T1000 (cell line): ENCODE data around the gene APOL1.
"Not testable (repeated sequence)": the region's sequence is repeated elsewhere in the genome, so short reads cannot be mapped to it uniquely, and the experiment has no call there.

Experiments
- DNase-seq: peaks from one replicate; lab custom pipeline; 2025; ENCODE audit warnings: mixed read lengths; lab: John Stamatoyannopoulos, UW

Gene APOL1

GRCh38 chr22:36267058-36267457 lies 14.1 kb downstream of the APOL1 start:
- no peak for DNase-seq

DNA sequence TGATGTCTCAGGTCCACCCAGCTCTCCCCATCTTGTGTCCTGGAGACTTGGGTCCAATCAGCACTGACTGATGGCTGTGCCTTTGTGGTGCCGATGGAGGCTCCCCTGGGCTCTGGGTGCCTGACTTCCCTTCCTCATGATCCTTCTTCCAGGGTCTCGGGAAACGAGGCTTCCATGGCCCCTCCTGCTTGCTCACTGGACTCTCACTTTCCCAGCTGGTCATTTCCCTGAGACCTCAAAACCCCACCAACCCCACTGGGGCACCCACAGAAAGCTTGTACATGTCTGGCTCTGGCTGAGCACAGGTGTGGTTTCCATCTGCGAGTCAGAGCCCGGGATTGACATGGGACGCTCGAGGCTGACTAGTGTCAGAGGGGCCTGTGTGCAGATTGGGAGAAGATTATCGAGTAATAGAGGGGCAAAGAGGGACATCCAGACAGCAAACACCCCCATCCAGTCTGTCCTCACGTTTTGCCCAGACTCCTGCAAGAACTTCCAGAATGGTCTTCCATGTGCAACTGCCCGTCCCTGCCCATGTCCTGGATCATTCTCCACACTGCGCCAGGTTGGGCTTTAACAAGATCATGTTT lies 15.1 kb downstream of the APOL1 start:
- DNase-seq = no peak

- DNase-seq = not testable (repeated sequence)
Measured at GRCh38 chr22:36271231-36271630, 18.3 kb downstream of the APOL1 start.

GRCh38 chr22:36271951-36272350 lies 19.0 kb downstream of the APOL1 start:
- not testable (repeated sequence) for DNase-seq

DNA sequence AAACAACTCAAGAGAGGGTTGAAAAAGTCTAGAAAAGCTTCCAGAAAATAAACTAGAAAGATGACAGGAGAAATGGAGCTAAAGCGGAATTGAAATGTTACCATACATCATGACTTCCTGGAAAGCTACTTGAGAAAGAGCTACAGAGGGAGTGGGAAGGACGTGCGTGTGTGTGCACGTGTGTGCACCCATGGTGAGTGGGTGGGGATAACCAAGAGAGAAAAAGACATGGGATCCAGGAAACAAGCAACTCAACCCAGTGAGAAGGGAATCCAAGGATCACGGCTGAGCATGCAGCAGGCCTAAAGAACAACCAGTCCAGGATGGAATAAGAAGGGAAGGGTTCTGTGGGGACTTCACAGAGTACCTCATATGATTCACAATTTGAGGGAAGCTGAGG lies 21.6 kb downstream of the APOL1 start:
- no peak for DNase-seq

DNA sequence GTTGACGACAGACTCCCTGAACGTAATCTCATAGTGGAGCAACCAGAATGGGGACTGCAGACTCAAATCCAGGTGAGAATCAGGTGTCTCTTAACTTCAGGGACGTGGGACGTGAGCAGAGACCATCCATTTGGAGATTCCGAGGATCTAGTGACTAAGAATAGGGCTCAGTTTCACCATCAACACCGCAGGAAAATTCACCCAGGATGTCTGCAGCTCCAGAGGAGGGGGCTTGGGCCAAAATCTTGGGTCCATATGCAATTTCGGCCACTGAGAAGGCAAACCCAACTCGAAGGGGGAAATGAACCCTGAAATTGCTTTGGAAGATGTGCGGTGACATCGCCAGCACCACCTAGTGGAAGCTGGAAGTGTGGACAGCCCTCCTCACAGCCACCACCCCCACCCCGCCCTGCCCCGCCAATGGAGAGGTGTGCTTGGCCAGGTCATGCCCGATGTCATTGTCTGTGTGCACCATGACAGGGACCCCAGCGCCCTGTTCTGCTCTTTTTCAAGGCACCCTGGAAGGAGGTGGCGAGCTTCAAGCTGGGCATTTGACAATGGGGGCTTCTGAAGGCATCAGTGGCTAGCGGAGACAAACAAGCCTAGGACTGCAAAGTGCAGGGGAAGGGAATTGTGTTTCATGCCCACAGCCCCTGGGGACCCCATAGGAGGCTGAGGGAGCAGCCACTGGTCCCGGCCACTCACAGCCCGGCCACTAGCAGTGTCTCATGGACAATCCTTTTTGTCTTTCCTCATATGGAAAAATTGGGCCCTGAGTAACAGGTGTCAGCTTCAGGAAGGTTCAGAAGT lies 24.8 kb downstream of the APOL1 start:
- no peak for DNase-seq

GRCh38 chr22:36279219-36279666 lies 26.3 kb downstream of the APOL1 start:
- no peak for DNase-seq

DNA sequence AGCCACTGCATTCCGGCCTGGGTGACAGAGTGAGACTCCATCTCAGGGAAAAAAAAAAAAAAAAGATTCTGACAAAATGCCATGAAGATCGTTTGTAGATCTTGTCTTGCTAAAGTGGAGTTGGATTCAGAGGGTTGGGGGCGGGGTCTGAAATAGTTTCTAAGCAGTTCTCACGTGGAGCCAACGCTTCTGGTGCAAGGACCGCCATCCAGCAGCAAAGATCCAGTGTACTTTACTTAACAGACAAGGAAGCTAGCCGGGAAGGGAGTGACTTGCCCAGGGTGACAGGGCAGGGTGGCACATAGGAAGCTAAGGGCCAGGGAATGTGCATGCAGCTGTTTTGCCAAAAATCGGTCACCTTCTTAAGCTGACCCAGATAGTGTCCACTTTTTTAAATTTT lies 27.4 kb downstream of the APOL1 start:
- DNase-seq = no peak

DNA sequence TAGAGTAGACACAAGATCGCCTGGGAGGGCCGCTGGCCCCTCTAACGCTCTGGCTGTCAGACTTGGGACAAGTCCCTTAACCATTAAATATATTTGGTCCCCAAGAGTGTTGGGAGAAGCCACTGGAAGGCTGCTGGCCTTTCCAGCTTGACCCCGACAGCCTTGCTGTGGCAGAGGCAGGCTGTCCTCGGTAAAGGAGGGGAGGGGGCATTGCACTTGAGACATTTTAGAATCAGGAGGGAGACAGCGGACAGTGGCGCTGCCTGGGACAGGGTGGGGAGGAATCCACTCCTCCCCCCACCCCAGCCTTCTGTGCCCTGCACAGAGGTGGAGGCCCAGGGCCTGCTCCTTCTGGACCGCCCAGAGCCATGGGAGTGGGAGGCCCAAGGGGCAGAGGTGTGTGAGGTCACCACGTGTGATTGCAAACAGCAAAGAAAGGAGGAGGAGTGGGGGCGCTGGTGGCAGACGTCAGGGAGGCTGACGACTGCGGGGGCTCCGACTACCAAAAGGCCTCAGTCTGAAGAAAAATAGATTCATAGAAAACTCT lies 28.9 kb downstream of the APOL1 start:
- DNase-seq = no peak

- DNase-seq = no peak
Measured at GRCh38 chr22:36282328-36282831, 29.4 kb downstream of the APOL1 start.

DNA sequence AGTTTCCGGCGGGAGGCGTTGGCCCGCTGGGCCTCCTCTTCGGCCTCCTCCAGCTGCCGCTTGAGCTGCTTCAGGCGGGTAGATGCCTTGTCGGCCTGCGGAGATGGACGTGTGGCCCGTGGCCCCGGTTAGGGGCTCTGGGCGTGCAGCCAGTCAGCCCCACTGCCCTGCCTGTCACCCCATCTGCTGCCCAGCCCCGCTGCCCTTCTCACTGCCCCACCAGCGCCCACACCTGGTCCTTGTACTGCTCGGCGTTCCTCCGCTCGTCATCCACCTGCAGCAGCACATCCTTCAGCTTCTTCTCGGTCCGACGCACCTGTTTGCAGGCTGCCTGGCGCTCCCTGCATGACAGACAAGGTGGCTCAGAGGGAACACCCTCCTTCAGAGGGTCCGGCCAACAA lies 31.2 kb downstream of the APOL1 start:
- DNase-seq = no peak

- no peak for DNase-seq
Measured at GRCh38 chr22:36285017-36285416, 32.1 kb downstream of the APOL1 start.

GRCh38 chr22:36285545-36285944 lies 32.6 kb downstream of the APOL1 start:
- no peak for DNase-seq

DNA sequence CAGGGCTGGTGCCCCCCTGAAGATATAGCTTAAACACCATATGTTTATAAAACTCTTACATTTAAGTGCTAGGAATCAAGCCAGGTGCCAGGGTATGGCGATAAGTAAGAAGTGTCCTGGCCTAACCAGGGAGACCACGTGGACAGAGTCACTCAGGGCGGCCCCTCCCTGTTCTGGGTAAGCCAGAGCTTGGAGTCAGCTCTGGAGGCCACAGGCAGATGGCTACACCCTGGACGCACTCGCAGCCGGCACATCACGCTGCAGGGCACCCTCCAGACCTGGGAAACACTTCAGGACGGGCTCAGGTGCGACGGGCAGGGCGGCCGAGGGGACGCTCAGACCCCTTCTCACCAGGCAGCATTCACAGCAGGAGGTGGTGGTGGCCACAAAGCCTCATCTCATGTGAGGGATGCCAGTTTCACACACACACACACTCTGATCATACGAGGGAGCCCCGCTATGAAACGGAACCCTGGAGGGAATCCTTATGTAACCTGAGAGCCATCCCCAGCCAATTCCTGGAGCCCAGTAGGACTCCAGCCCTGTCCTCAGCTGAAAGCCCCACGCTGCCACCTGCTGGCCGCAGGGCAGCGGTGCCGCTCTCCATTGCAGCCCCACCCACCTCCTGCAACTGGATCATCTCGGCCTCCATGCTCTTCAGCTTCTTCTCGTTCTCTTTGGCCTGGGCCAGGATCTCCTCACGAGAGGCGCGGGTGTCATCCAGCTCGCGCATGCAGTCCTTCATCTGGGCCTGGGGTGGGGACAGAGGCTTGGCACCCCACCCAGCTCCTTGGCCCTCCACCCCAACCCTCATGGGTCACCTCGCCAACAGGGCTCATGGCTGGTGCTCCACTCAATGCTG lies 33.4 kb downstream of the APOL1 start:
- peak; percentile 25 for DNase-seq

GRCh38 chr22:36287881-36288515 lies 35.1 kb downstream of the APOL1 start:
- no peak for DNase-seq

GRCh38 chr22:36288571-36289405 lies 35.9 kb downstream of the APOL1 start:
- no peak for DNase-seq

GRCh38 chr22:36289406-36289870 lies 36.5 kb downstream of the APOL1 start:
- DNase-seq = no peak

DNA sequence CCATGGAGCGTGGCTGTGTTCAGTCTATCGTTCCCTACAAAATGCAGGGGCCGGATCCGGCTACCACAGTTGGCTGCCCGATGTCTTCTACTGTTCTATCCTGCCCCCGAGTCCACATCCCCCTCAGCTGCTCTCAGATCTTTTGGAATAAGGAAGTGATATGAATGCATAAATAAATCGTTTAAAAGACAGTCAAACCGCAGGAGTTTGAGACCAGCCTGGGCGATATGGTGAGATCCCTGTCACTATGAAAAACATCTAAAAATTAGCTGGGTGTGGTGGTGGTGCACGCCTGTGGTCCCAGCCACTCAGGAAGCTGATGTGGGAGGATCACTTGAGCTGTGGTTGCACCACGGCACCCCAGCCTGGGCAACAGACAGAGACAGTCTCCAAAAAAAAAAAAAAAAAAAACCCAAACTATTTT lies 37.0 kb downstream of the APOL1 start:
- DNase-seq = not testable (repeated sequence)

DNA sequence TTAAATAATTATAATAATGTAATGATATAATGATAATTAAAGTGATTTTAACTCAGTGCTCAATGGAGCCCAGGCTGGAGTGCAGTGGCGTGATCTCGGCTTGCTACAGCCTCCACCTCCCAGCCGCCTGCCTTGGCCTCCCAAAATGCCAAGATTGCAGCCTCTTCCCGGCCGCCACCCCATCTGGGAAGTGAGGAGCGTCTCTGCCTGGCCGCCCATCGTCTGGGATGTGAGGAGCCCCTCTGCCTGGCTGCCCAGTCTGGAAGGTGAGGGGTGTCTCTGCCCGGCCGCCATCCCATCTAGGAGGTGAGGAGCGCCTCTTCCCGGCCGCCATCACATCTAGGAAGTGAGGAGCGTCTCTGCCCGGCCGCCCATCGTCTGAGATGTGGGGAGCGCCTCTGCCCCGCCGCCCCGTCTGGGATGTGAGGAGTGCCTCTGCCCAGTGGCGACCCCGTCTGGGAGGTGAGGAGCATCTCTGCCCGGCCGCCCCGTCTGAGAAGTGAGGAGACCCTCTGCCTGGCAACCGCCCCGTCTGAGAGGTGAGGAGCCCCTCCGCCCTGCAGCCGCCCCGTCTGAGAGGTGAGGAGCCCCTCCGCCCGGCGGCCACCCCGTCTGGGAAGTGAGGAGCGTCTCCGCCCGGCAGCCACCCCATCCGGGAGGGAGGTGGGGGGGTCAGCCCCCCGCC lies 37.6 kb downstream of the APOL1 start:
- not testable (repeated sequence) for DNase-seq
